Body of pancreas (tissue), 4 donors: ENCODE data around the gene PM20D2. TPM values are rescaled to one million over a fixed set of nuclear protein-coding genes. Genes with fewer than 3 reads are reported as not detected.

Experiments
- ATAC-seq: fragments of 150-250 bp; one replicate; pipeline ENCODE4 v1.9.1; 2016
- DNase-seq, 4 donors: peaks; one replicate each; pipeline ENCODE4 v3.0.0-alpha.2; 2019
- H3K27ac ChIP-seq, 4 donors: fragments of 200-600 bp; sonication (generic); 1 replicate in 3 of 4; 2 replicates in 1 of 4; pipeline versions ENCODE4 v1.5.1 to v1.6.1; 2016 to 2019; ENCODE audit warnings: mild to moderate bottlenecking in 1 of 4, mixed read lengths in 1 of 4, moderate library complexity in 1 of 4
- H3K27me3 ChIP-seq, 2 donors: fragments of 200-600 bp; sonication (generic); one replicate each; pipeline ENCODE4 v1.6.0; 2016; ENCODE audit warnings: mild to moderate bottlenecking in 1 of 2
- H3K36me3 ChIP-seq, 2 donors: fragments of 200-600 bp; sonication (generic); replicated peaks in 1 of 2; 2 replicates each; pipeline ENCODE4 v1.5.1; 2016; ENCODE audit warnings: low read depth in 2 of 2; ENCODE audit not compliant: insufficient read depth in 1 of 2
- H3K4me1 ChIP-seq: fragments of 200-600 bp; sonication (generic); one replicate; pipeline ENCODE4 v1.6.0; 2016
- H3K4me3 ChIP-seq, 2 donors: fragments of 200-600 bp; sonication (generic); 1 replicate in 1 of 2; 2 replicates in 1 of 2; pipeline ENCODE4 v1.5.1; 2016 to 2019
- H3K9me3 ChIP-seq, 3 donors: fragments of 200-600 bp; sonication (generic); 1 replicate in 2 of 3; 2 replicates in 1 of 3; pipeline ENCODE4 v1.5.1; 2016
- CTCF ChIP-seq, 7 experiments: fragments of 450-650 bp in 4 of 7; fragments of 200-600 bp in 3 of 7; sonication (generic) in 3 of 7; IDR thresholded peaks; one replicate each; pipeline ENCODE4 v1.5.1; 2016 to 2019; ENCODE audit warnings: antibody characterized with exemption in 7 of 7
- POLR2A ChIP-seq, 3 donors: fragments of 450-650 bp; IDR thresholded peaks; one replicate each; pipeline ENCODE4 v1.6.1; 2016; ENCODE audit warnings: antibody characterized with exemption in 3 of 3, mild to moderate bottlenecking in 2 of 3
- WGBS, 2 donors: methylation state at CpG; one replicate each; pipeline ENCODE4 v1.1.5; 2017; 5-methylcytosine and 5-hydroxymethylcytosine counted together
- intact Hi-C: fragments of 100-400 bp; cut with DNase I; formaldehyde crosslinking; loops from one replicate; pipeline ENCODE4 v1.15.1; 2023
- total RNA-seq, 2 donors: library from RNA; depleted of rRNA; stranded (reverse); fragments of >200 nt; gene quantifications; one replicate each; pipeline ENCODE4 v1.1.0, GENCODE V29; 2016

The PM20D2 gene
- total RNA-seq, 2 donors from 2014 or later = 10.5 to 15.3 TPM

GRCh38 chr6:89148016-89148750 lies 2.3 kb downstream of the PM20D2 start:
- ATAC-seq (no peak), DNase-seq (no peak)
- H3K27me3 ChIP-seq = no peaks in the 10 kb centered on the region
- no peak overlapping the region for H3K4me3 ChIP-seq
- no peaks in the 10 kb centered on the region for H3K9me3 ChIP-seq
- TF ChIP-seq CTCF (IDR thresholded peaks at IDR 0.05) (no peak), POLR2A (IDR thresholded peaks at IDR 0.05) (no peak)
- no peak overlapping the region for H3K27ac ChIP-seq
- peaks cover 25% of the 10 kb centered on the region for H3K4me1 ChIP-seq
- WGBS, 2 donors = 78 to 86% methylated on average over 16 to 17 of the region's 17 CpGs
- H3K36me3 ChIP-seq = no peaks in the 10 kb centered on the region
- intact Hi-C loops = no loop called here

- Histone ChIP-seq H3K27ac (no peak overlapping the region), H3K36me3 (peaks cover 0 to 2% of the 10 kb centered on the region in 2 donors), H3K4me3 (no peak overlapping the region), H3K9me3 (no peaks in the 10 kb centered on the region), H3K27me3 (no peaks in the 10 kb centered on the region), H3K4me1 (peaks cover 10% of the 10 kb centered on the region)
- no peak for DNase-seq
- WGBS, 2 donors = 44 to 47% methylated on average over 1 of the region's 1 CpG
- TF ChIP-seq POLR2A (IDR thresholded peaks at IDR 0.05) (no peak), CTCF (IDR thresholded peaks at IDR 0.05) (no peak)
- intact Hi-C loops = no loop called here
- ATAC-seq = no peak
Observed at GRCh38 chr6:89154131-89154530, 8.3 kb downstream of the PM20D2 start.

GRCh38 chr6:89160331-89161092 lies 14.7 kb downstream of the PM20D2 start:
- no peak for ATAC-seq
- no peak overlapping the region for H3K27ac ChIP-seq
- H3K9me3 ChIP-seq = no peaks in the 10 kb centered on the region
- DNase-seq = no peak
- 92 to 94% methylated on average over 4 of the region's 4 CpGs for WGBS, 2 donors
- TF ChIP-seq CTCF (IDR thresholded peaks at IDR 0.05) (no peak), POLR2A (IDR thresholded peaks at IDR 0.05) (no peak)
- intact Hi-C loops = no loop called here
- peaks cover 0 to 13% of the 10 kb centered on the region in 2 donors for H3K36me3 ChIP-seq
- H3K4me1 ChIP-seq = no peaks in the 10 kb centered on the region
- no peaks in the 10 kb centered on the region for H3K27me3 ChIP-seq
- no peak overlapping the region for H3K4me3 ChIP-seq

GRCh38 chr6:89161326-89162046 lies 15.6 kb downstream of the PM20D2 start:
- DNase-seq (no peak), ATAC-seq (no peak)
- intact Hi-C loops = no loop called here
- Histone ChIP-seq H3K4me3 (no peak overlapping the region), H3K36me3 (peaks cover 0 to 13% of the 10 kb centered on the region in 2 donors), H3K27me3 (no peaks in the 10 kb centered on the region), H3K9me3 (no peaks in the 10 kb centered on the region), H3K4me1 (no peaks in the 10 kb centered on the region), H3K27ac (no peak overlapping the region)
- WGBS, 2 donors = 75 to 78% methylated on average over 7 of the region's 7 CpGs
- no peak for TF ChIP-seq POLR2A (IDR thresholded peaks at IDR 0.05)
- TF ChIP-seq CTCF (IDR thresholded peaks at IDR 0.05) = no peak
